PC-3 (cell line): Measurements from ENCODE around the gene OSBPL6.

Source experiments
- CTCF ChIP-seq: fragments of 300-600 bp; sonication (generic); conservative IDR thresholded peaks from 2 replicates; pipeline ENCODE4 v1.5.1; 2017; ENCODE audit warnings: antibody characterized with exemption, low read depth, mild to moderate bottlenecking, low read length
- EZH2 ChIP-seq: fragments of 300-600 bp; sonication (generic); IDR thresholded peaks from one replicate; pipeline ENCODE4 v1.6.1; 2017; ENCODE audit warnings: antibody characterized with exemption, mild to moderate bottlenecking, low read length; ENCODE audit not compliant: unreplicated experiment

GRCh38 chr2:178177066-178177679 lies 17.1 kb upstream of the OSBPL6 start:
- TF ChIP-seq CTCF (no peak), EZH2 (no peak)
